ENCODE data around the gene DDX10. TPM values are rescaled to one million over a fixed set of nuclear protein-coding genes. Genes with fewer than 3 reads are reported as not detected.

Gene DDX10
- polyA plus RNA-seq, 1 experiment, result 11.0 TPM

DNA sequence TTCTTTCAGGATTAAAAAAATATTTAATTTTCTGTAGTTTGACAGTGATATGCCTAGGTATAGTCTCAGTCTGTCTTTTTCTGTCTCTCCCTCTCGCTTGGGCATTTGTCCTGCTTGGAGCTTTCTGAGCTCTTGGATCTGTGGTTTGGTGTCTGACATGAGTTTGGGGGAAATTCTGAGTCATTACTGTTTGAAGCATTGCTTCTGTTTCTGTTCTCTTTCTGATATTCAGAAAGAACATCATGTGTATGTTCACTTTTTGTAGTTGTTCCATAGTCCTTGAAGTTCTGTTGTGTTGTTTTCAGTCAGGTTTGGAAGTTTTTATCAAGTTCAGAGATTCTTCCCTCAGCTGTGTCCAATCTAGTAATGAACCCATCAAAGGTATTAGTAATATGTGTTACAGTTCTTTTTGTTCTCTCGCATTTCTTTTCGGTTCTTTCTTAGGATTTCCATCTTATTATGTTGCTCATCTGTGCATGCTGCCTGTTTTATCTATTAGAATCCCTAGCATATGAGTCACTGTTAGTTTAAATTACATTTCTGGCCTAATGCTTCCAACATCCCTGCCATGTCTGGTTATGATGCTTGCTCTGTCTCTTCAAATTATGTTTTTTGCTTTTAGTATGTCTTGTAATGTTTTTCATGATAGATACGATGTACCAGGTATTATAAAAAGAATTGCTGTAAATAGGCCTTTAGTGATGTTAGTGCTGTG lies 48.4 kb downstream of the DDX10 start:
- Histone ChIP-seq H3K36me3 (ENCODE audit: control insufficient read depth, insufficient read depth, low read length) (no peaks in the 10 kb centered on the region), H3K27me3 (ENCODE audit: control insufficient read depth, insufficient read depth, low read length) (no peaks in the 10 kb centered on the region), H3K4me3 (ENCODE audit: low read depth, low read length) (no peak overlapping the region)
- ChIA-PET CTCF (interaction anchor here (1.6 kb wide), 1 partner anchor 15 kb away, joined by 6 read pairs; no protein-coding TSS in a partner anchor), POLR2A (no interaction called here)
- TF ChIP-seq, protein P1, sequence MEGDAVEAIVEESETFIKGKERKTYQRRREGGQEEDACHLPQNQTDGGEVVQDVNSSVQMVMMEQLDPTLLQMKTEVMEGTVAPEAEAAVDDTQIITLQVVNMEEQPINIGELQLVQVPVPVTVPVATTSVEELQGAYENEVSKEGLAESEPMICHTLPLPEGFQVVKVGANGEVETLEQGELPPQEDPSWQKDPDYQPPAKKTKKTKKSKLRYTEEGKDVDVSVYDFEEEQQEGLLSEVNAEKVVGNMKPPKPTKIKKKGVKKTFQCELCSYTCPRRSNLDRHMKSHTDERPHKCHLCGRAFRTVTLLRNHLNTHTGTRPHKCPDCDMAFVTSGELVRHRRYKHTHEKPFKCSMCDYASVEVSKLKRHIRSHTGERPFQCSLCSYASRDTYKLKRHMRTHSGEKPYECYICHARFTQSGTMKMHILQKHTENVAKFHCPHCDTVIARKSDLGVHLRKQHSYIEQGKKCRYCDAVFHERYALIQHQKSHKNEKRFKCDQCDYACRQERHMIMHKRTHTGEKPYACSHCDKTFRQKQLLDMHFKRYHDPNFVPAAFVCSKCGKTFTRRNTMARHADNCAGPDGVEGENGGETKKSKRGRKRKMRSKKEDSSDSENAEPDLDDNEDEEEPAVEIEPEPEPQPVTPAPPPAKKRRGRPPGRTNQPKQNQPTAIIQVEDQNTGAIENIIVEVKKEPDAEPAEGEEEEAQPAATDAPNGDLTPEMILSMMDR (IDR thresholded peaks at IDR 0.05; ENCODE audit: insufficient read depth, low read depth, low read length), result no peak
- no peak for DNase-seq (ENCODE audit: low read depth)

GRCh38 chr11:108715239-108715638 lies 50.4 kb downstream of the DDX10 start:
- ChIA-PET POLR2A (no interaction called here), CTCF (interaction anchor here (1.0 to 1.6 kb wide), 4 partner anchors 12 to 19 kb away, joined by 3 to 6 read pairs (median 3); no protein-coding TSS in a partner anchor)
- Histone ChIP-seq H3K27me3 (ENCODE audit: control insufficient read depth, insufficient read depth, low read length) (no peaks in the 10 kb centered on the region), H3K4me3 (ENCODE audit: low read depth, low read length) (no peak overlapping the region), H3K36me3 (ENCODE audit: control insufficient read depth, insufficient read depth, low read length) (no peaks in the 10 kb centered on the region)
- DNase-seq (ENCODE audit: low read depth), result no peak
- TF ChIP-seq, protein P1 (IDR thresholded peaks at IDR 0.05; ENCODE audit: insufficient read depth, low read depth, low read length), result no peak

DNA sequence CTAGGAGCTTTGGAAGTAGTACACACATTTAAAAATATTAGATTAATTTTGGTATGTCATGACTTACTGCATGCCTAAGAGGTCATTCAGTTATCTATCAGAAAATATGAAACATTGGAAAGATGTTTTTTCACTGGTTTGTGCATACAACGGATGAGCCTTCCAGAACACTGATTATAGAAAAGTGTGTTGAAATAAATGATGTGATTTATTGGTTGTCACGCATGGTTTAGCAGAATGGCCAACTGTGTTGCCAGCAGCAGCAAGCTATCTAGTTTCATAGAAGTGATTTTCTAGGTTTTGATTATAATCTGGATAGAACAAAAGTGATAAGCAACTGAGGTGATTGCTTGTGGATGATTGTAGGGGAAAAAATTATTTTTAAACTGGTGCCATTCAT lies 53.6 kb downstream of the DDX10 start:
- Histone ChIP-seq H3K36me3 (ENCODE audit: control insufficient read depth, insufficient read depth, low read length) (no peaks in the 10 kb centered on the region; the same call in 1 of the 2 replicates), H3K27me3 (ENCODE audit: control insufficient read depth, insufficient read depth, low read length) (no peaks in the 10 kb centered on the region), H3K4me3 (ENCODE audit: low read depth, low read length) (no peak overlapping the region)
- DNase-seq (ENCODE audit: low read depth), result no peak
- POLR2A ChIA-PET, result no interaction called here
- CTCF ChIA-PET, result interaction anchor here (0.6 to 1.2 kb wide), 4 partner anchors 10 to 309 kb away, joined by 3 to 5 read pairs (median 4); no protein-coding TSS in a partner anchor
- TF ChIP-seq, protein P1 (IDR thresholded peaks at IDR 0.05; ENCODE audit: insufficient read depth, low read depth, low read length), result no peak

GRCh38 chr11:108724974-108725689 lies 60.3 kb downstream of the DDX10 start:
- ChIA-PET POLR2A (no interaction called here), CTCF (interaction anchor here (0.6 to 0.7 kb wide), 3 partner anchors 8 to 1403 kb away, joined by 3 to 4 read pairs (median 3); no protein-coding TSS in a partner anchor)
- no peaks in the 10 kb centered on the region; the same call in 1 of the 2 replicates for H3K36me3 ChIP-seq (ENCODE audit: control insufficient read depth, insufficient read depth, low read length)

More at GRCh38 chr11:108724974-108725689, 60.3 kb downstream of the DDX10 start:
- no peak overlapping the region for H3K4me3 ChIP-seq (ENCODE audit: low read depth, low read length)
- no peaks in the 10 kb centered on the region for H3K27me3 ChIP-seq (ENCODE audit: control insufficient read depth, insufficient read depth, low read length)
- TF ChIP-seq, protein P1 (IDR thresholded peaks at IDR 0.05; ENCODE audit: insufficient read depth, low read depth, low read length), result no peak
- DNase-seq (ENCODE audit: low read depth), result no peak
